SK-N-SH (cell line): Measurements from ENCODE around the gene MAML3.

Experiments
- CTCF ChIP-seq: fragments of 200-600 bp; sonication (generic); IDR thresholded peaks from 2 replicates; pipeline ENCODE4 v1.6.1; 2017; ENCODE audit warnings: antibody characterized with exemption, mild to moderate bottlenecking, moderate library complexity
- POLR2AphosphoS5 ChIP-seq: IDR thresholded peaks from 2 replicates; pipeline ENCODE4 v1.6.1; 2012; ENCODE audit warnings: low read depth, low read length

GRCh38 chr4:140096483-140096861, 57.5 kb downstream of the MAML3 start:
- TF ChIP-seq POLR2AphosphoS5 (no peak), CTCF (no peak)
